GM18507 (cell line): Measurements from ENCODE around the gene RABEP2.

ENCODE experiments used
- DNase-seq: peaks from one replicate; pipeline ENCODE4 v3.0.0; 2011; ENCODE audit warnings: low read depth; ENCODE audit not compliant: insufficient read length; ENCODE audit errors: extremely low spot score
- FAIRE-seq: peaks from 2 replicates; lab custom pipeline; 2011; peaks lifted over from hg19 to GRCh38; lab: Jason Lieb, UNC

Gene RABEP2

GRCh38 chr16:28867241-28867640, 57.8 kb downstream of the RABEP2 start:
- FAIRE-seq = no peak
- no peak for DNase-seq

- FAIRE-seq (no peak), DNase-seq (no peak)
Observed at GRCh38 chr16:28866454-28866804, 58.6 kb downstream of the RABEP2 start.

- DNase-seq (no peak), FAIRE-seq (no peak)
Observed at GRCh38 chr16:28865722-28866453, 59.1 kb downstream of the RABEP2 start.

- FAIRE-seq = no peak
- DNase-seq = no peak
Observed at GRCh38 chr16:28865001-28865688, 59.9 kb downstream of the RABEP2 start.

- FAIRE-seq (no peak), DNase-seq (no peak)
Observed at GRCh38 chr16:28863929-28864793, 60.9 kb downstream of the RABEP2 start.

GRCh38 chr16:28859326-28859725, 65.7 kb downstream of the RABEP2 start:
- DNase-seq (no peak), FAIRE-seq (no peak)

GRCh38 chr16:28858421-28858820, 66.6 kb downstream of the RABEP2 start:
- FAIRE-seq (no peak), DNase-seq (no peak)
